Inflammatory macrophage treated with lipopolysaccharide for 1 hour (primary cell): Measurements from ENCODE around the gene MAN2A1.
"Not testable (repeated sequence)": the region's sequence is repeated elsewhere in the genome, so short reads cannot be mapped to it uniquely, and the experiment has no call there.

Experiments
- DNase-seq, 2 donors: peaks; one replicate each; pipeline ENCODE4 v3.0.0-alpha.2; 2020 to 2022

Gene MAN2A1

DNA sequence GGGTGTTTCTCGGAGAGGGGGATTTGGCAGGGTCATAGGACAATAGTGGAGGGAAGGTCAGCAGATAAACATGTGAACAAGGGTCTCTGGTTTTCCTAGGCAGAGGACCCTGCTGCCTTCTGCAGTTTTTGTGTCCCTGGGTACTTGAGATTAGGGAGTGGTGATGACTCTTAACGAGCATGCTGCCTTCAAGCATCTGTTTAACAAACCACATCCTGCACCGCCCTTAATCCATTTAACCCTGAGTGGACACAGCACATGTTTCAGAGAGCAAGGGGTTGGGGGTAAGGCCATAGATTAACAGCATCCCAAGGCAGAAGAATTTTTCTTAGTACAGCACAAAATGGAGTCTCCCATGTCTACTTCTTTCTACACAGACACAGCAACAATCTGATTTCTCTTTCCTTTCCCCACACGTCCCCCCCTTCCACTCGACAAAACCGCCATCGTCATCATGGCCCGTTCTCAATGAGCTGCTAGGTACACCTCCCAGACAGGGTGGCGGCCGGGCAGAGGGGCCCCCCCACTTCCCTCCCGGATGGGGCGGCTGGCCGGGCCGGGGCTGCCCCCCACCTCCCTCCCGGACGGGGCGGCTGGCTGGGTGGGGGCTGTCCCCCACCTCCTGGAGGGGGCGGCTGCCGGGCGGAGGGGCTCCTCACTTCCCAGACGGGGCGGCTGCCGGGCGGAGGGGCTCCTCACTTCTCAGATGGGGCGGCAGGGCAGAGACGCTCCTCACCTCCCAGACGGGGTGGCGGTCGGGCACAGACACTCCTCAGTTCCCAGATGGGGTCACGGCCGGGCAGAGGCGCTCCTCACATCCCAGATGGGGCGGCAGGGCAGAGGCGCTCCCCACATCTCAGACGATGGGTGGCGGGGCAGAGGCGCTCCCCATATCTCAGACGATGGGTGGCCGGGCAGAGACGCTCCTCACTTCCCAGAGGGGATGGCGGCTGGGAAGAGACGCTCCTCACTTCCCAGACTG is 142.8 kb downstream of the MAN2A1 start:
- DNase-seq = not testable (repeated sequence)

DNA sequence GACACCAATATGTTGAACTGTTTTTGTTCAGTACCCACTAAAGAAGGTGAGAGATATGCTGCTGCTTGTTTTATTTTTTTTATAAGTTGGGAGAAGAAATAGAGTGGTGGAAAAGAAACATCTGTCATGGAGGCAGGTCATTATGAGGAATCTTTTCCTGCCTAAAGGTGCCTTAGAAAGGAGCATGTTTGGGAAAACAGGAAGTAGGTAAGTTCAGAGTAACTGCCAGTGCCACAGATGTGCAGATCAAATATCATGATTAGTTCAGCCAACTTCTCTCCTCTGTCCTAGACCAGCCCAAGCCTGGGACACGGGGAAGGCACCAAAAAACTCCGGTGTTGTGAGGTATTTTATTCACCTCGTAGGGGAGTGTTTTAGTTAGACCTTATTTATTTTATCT is 144.2 kb downstream of the MAN2A1 start:
- no peak for DNase-seq

DNA sequence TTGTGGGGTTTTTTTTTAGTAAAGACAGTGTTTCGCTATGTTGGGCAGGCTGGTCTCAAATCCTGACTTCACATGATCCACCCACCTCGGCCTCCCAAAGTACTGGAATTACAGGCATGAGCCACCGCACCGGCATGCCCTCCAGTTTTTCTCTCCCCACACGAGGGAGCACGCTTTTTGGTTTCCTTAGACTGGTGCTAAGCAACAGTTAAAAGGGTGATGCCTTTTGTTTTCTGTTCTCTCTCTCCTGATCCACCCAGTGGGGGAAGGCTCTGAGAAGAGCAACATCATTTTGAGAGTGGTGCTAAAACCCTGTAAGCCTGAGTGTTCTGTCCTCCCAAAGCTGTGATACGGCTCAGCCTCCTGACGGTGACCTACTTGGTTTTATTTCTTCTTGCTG is 146.6 kb downstream of the MAN2A1 start:
- no peak for DNase-seq

DNA sequence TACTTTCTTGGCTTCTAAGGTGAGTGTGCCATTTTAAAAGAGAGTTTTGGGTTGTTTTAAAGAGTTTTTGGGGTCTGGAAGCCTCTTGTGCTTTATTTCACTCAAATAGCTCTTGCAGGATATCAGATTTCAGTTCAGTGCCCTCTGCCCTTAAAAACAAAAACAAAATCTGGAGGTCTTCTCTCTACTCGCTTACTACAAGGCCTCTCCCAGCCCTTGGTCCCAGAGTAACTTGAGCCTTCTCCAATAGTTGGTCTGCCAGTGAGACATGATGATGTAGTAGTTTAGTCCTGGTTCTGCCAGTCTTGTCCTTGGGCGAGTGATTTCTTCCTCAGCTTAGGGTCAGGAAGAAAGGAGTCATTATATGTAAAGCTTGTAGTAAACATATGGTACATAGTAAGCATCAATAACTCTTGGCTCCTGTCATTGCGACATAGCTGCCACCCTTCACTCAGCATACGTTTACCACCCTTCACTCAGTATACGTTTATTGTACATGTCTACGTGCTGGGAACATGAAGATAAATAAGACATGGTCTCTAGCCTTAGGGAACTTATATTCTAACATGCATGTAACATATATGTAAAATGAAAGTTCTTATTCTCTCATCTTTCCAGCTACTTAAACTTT is 147.6 kb downstream of the MAN2A1 start:
- no peak for DNase-seq

DNA sequence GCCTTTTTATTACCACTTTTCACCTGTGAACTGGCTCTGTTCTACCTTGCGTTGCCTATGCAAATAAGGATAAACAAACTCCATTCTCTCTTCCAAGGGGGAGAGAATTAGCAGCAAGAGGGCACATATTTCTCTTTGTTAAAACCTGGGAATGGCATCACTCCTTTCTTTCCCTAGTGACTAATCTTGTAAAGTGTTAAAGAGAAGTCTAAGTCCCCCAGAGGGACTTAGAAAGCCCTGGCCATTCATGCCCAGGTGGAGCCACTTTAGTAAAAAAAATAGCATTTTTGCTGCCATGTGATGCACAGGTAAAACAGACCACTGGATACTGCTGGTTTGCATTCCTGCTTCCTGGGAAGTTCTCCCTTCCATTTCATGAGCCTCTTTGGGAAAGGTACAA is 148.4 kb downstream of the MAN2A1 start:
- no peak for DNase-seq

DNA sequence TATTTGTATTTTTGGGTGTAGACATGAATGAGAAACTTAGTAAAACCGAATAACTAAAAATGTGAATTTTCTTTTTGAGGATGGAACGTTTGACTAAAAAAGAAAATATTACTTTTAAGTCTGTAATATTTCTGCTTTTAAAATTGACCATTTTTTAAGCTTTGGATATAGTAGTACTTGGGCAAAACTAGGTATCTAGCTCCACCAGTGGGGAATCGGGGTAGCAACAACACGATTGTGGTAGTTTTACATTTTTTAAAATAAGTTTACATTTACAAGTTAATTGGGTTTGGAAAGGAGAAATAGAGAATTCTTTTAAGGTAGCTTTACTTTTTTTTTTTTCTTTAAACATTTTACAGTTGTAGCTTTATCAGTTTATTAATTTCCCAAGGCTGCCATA is 154.4 kb downstream of the MAN2A1 start:
- DNase-seq = no peak

DNA sequence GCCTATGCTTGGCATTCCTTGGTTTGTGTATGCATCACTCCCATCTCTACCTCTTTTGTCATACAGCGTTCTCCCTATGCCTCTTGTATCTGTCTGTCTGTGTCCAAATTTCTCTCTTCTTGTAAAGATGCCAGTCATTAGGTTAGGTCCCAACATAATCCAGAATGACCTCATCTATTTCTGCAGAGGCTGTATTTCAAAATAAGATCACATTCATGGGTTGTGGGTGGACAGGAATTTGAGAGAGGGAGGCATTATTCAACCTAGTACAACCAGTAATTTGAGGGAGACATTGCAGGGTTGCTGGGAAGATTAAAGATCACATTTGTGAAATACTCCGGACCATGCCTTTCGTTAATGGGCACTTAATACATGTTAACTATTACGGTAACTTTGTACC is 155.0 kb downstream of the MAN2A1 start:
- peak in 1 of 2 donors; percentile 36 for DNase-seq

GRCh38 chr5:109848130-109848529 is 158.4 kb downstream of the MAN2A1 start:
- DNase-seq = no peak

- DNase-seq = no peak
Observed at GRCh38 chr5:109849478-109850088, 159.9 kb downstream of the MAN2A1 start.

DNA sequence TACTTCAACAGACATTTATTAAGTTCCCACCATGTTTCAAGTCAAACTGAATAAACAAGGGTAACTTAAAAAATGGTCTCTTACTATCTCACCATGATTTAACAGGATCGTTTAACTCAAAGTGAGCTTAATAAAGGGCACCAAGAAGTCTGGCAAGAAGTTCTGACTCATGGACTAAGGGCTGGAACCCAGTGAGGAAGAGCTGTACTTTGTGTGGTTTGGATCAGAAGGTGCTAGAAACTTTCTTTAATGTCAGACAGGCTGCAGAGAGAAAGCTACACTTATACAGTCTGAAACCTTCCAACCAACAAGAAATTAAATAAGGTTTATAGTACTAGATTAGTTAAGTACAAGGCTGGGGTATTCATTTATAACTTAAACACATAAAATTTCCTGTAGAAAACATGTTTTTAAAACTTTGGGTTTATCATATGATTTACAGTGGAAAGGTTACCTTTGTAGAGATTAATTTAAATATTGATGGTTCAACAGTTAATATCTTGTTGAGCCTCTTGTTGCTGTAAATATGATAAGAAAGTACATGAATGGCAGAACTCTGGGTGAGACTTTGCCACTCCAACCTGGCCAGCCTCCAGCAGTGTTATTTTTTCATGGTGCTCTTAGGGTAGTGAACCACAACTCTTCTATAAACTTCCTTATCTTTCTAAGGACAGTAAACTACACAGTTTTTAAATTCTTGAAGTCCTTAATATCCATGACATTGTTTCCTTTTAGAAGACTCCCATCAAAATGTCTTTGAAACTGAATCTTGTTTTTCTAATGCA is 162.8 kb downstream of the MAN2A1 start:
- no peak for DNase-seq

DNA sequence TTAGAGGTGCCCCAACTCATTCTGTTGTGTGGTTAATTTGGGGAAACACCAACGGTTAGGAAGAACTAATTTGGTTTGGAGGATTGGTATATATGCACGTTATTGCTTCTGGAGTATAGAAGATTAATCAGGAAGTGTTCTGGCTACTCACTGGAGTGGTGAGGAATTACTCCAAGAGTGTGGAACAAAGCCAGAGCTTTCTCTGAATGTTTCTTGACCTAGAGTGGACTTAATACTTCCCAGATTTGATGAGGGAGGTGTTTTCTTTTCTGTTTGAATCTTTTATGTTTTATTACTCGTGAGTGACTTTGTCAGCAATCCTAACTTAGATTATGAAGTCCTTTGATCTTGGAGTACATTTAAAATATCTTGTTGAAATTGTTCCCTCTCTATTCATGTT is 163.7 kb downstream of the MAN2A1 start:
- DNase-seq = no peak

GRCh38 chr5:109855056-109855455 is 165.3 kb downstream of the MAN2A1 start:
- DNase-seq = no peak

GRCh38 chr5:109857405-109858031 is 167.8 kb downstream of the MAN2A1 start:
- no peak for DNase-seq

GRCh38 chr5:109859537-109859936 is 169.8 kb downstream of the MAN2A1 start:
- DNase-seq = no peak

GRCh38 chr5:109862301-109862700 is 172.6 kb downstream of the MAN2A1 start:
- DNase-seq = no peak

GRCh38 chr5:109863752-109864151 is 174.0 kb downstream of the MAN2A1 start:
- DNase-seq = no peak

- no peak for DNase-seq
Observed at GRCh38 chr5:109865637-109866036, 175.9 kb downstream of the MAN2A1 start.

DNA sequence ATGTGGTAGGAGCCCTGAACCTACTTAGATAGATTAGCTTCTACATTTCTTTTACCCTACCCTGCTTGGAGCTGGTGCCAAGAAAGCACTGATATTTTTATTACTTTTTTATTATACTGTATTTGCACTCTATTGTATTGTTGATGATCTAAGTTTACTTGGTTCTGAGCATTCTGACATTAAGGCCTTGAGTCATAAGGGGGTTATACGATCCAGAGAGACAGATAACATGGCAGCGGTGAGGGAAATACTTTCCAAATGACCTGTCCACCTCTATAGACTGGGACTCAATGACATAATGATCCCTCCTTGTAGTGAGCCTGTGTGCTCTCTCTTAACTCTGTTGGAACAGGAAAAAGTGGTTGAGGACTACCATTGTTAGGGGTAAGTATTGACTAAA is 176.3 kb downstream of the MAN2A1 start:
- DNase-seq = no peak

DNA sequence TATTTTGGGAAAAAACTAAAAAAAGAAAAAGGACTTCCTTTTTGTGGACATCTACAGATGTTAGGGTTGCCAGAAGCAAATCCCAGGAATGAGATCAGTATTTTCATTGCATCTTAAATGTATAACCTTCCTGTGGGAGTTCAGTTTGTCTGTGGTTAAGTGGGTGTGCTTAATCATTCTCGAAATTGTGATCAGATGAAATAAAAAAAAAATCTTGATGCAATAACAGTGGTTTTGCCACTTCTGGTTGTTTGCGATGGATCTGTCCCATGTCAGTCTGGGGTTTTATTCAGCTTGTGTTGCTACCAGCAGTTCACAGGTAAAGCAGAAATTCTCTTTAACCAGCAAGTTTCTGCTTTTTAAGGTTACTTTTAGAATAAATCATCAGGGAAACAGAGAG is 179.0 kb downstream of the MAN2A1 start:
- DNase-seq = peak in 1 of 2 donors; percentile 3

- no peak for DNase-seq
Observed at GRCh38 chr5:109873687-109874086, 184.0 kb downstream of the MAN2A1 start.

GRCh38 chr5:109874108-109874507 is 184.4 kb downstream of the MAN2A1 start:
- no peak for DNase-seq

- no peak for DNase-seq
Observed at GRCh38 chr5:109876030-109876725, 186.5 kb downstream of the MAN2A1 start.
